ENCODE data around the gene ARHGAP33. TPM values are rescaled to one million over a fixed set of nuclear protein-coding genes. Genes with fewer than 3 reads are reported as not detected.

The ARHGAP33 gene
- total RNA-seq, 2 donors from 2014 or later = 16.4 to 20.5 TPM

Other genes with a start within 250 kb of the ARHGAP33 start
- gene SBSN, start 247.3 kb upstream of the ARHGAP33 start, total RNA-seq = not detected
- not detected for gene GAPDHS, start 242.1 kb upstream of the ARHGAP33 start, total RNA-seq
- 10 to 100 TPM; 30.5 to 37.0 TPM for gene TMEM147, start 229.9 kb upstream of the ARHGAP33 start, total RNA-seq
- not detected for gene ATP4A, start 211.9 kb upstream of the ARHGAP33 start, total RNA-seq
- not detected for gene PMIS2, start 189.4 kb upstream of the ARHGAP33 start, total RNA-seq
- gene HAUS5, start 162.8 kb upstream of the ARHGAP33 start, total RNA-seq = 10 to 100 TPM; 24.0 to 27.0 TPM
- 10 to 100 TPM; 39.6 to 40.8 TPM for gene RBM42, start 146.5 kb upstream of the ARHGAP33 start, total RNA-seq
- under 1 TPM; 0.50 to 0.52 TPM for gene ETV2, start 133.8 kb upstream of the ARHGAP33 start, total RNA-seq
- gene COX6B1, start 127.2 kb upstream of the ARHGAP33 start, total RNA-seq = 100 to 1,000 TPM; 194 to 206 TPM
- under 1 TPM in 1 of 2 donors, not detected in 1; 0.44 TPM for gene UPK1A, start 109.0 kb upstream of the ARHGAP33 start, total RNA-seq
- gene ZBTB32, start 71.0 kb upstream of the ARHGAP33 start, total RNA-seq = 1 to 10 TPM; 3.4 to 5.0 TPM
- gene KMT2B, start 57.6 kb upstream of the ARHGAP33 start, total RNA-seq = 10 to 100 TPM; 74.0 to 76.1 TPM
- gene IGFLR1, start 33.1 kb upstream of the ARHGAP33 start, total RNA-seq = 10 to 100 TPM; 48.1 to 59.0 TPM
- gene U2AF1L4, start 30.1 kb upstream of the ARHGAP33 start, total RNA-seq = 10 to 100 TPM; 48.1 to 68.2 TPM
- gene PSENEN, start 29.9 kb upstream of the ARHGAP33 start, total RNA-seq = 10 to 100 TPM; 21.2 to 24.9 TPM
- 10 to 100 TPM; 12.6 to 13.6 TPM for gene LIN37, start 27.0 kb upstream of the ARHGAP33 start, total RNA-seq
- not detected for gene HSPB6, start 18.5 kb upstream of the ARHGAP33 start, total RNA-seq
- gene PROSER3, start 17.4 kb upstream of the ARHGAP33 start, total RNA-seq = 10 to 100 TPM; 36.2 to 36.6 TPM
- gene PRODH2, start 37.3 kb downstream of the ARHGAP33 start, total RNA-seq = not detected
- not detected for gene NPHS1, start 76.9 kb downstream of the ARHGAP33 start, total RNA-seq
- gene KIRREL2, start 81.3 kb downstream of the ARHGAP33 start, total RNA-seq = not detected
- gene APLP1, start 93.0 kb downstream of the ARHGAP33 start, total RNA-seq = not detected
- gene NFKBID, start 125.0 kb downstream of the ARHGAP33 start, total RNA-seq = 100 to 1,000 TPM; 128 to 140 TPM
- gene HCST, start 127.0 kb downstream of the ARHGAP33 start, total RNA-seq = 10 to 100 TPM; 63.0 to 73.7 TPM
- 10 to 100 TPM in 1 of 2 donors, 1 to 10 TPM in 1; 5.9 to 16.7 TPM for gene TYROBP, start 132.7 kb downstream of the ARHGAP33 start, total RNA-seq
- gene LRFN3, start 160.8 kb downstream of the ARHGAP33 start, total RNA-seq = 1 to 10 TPM; 6.8 to 8.7 TPM
- 1 to 10 TPM; 6.2 to 6.9 TPM for gene SDHAF1, start 219.6 kb downstream of the ARHGAP33 start, total RNA-seq
- 1 to 10 TPM; 1.8 to 2.0 TPM for gene SYNE4, start 233.2 kb downstream of the ARHGAP33 start, total RNA-seq
- gene ALKBH6, start 238.6 kb downstream of the ARHGAP33 start, total RNA-seq = 10 to 100 TPM; 33.3 to 34.2 TPM